Mucosa of descending colon (tissue), 3 donors: Measurements from ENCODE around the gene VAV1. TPM values are rescaled to one million over a fixed set of nuclear protein-coding genes. Genes with fewer than 3 reads are reported as not detected.

Experiments used
- ATAC-seq: fragments of 200-7000 bp; cut with Tn5 transposase; one replicate; pipeline ENCODE4 v1.9.1; 2020; ENCODE audit warnings: mild to moderate bottlenecking, moderate library complexity
- DNase-seq, 3 donors: peaks; one replicate each; pipeline ENCODE4 v3.0.0-alpha.2; 2020
- H3K36me3 ChIP-seq: fragments of 200-600 bp; one replicate; pipeline ENCODE4 v1.8.0; 2021; ENCODE audit warnings: low read depth, mild to moderate bottlenecking
- H3K4me1 ChIP-seq: fragments of 200-600 bp; one replicate; pipeline ENCODE4 v1.8.0; 2021; ENCODE audit warnings: low read depth, mild to moderate bottlenecking
- H3K4me3 ChIP-seq: fragments of 200-600 bp; one replicate; pipeline ENCODE4 v1.8.0; 2021; ENCODE audit warnings: mild to moderate bottlenecking
- H3K9me3 ChIP-seq: fragments of 200-600 bp; one replicate; pipeline ENCODE4 v1.8.0; 2021; ENCODE audit warnings: mild to moderate bottlenecking
- intact Hi-C, 2 donors: fragments of 100-400 bp; cut with DNase I in 1 of 2; cut with micrococcal nuclease in 1 of 2; formaldehyde crosslinking; loops; one replicate each; pipeline versions ENCODE4 v1.11.0 to v1.11.1; 2022; cut with DNase I, micrococcal nuclease
- total RNA-seq, 3 donors: library from RNA; stranded (reverse); fragmentation: NEBNext Ultra II Directional in 2 of 3; extraction: Animal tissue kit (Norgen Biotek cat#: 25700) in 2 of 3; gene quantifications; one replicate each; pipeline versions ENCODE4 v1.2.1 to v1.2.4, GENCODE V29; 2021 to 2023
- TF ChIP-seq, protein P1 (sequence below): fragments of 200-600 bp; IDR thresholded peaks from one replicate; pipeline ENCODE4 v1.8.0; 2022; ENCODE audit warnings: antibody characterized with exemption, mild to moderate bottlenecking
- donor health status: DM: no; HTN: no; CAD: no; lungs with moderate emphysema.
- donor health status: DM: no; HTN: no; CAD: no.
- donor health status: DM: no; HTN: yes; CAD: no.

VAV1 gene
- total RNA-seq, 3 donors from 2014 or later, result 6.0 to 12.3 (median 10.7) TPM

DNA sequence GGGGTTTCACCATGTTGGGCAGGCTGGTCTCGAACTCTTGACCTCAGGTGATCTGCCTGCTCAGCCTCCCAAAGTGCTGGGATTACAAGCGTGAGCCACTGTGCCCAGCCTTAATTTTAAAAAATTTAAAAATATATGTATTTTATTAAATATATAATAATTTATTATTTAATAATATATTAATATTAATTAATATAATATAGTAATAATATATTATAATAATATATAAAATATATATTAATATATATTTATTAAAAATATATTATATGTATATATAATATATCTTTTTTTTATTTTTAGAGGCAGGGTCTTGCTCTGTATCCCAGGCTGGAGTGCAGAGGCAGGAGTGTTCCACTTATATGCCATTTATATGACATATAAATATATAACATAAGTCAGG lies 61.9 kb downstream of the VAV1 start:
- Histone ChIP-seq H3K9me3 (no peaks in the 10 kb centered on the region), H3K4me1 (no peaks in the 10 kb centered on the region), H3K4me3 (no peak overlapping the region), H3K36me3 (no peaks in the 10 kb centered on the region)
- intact Hi-C loops, result no loop called here
- ATAC-seq (no peak), DNase-seq (no peak)
- TF ChIP-seq, protein P1, sequence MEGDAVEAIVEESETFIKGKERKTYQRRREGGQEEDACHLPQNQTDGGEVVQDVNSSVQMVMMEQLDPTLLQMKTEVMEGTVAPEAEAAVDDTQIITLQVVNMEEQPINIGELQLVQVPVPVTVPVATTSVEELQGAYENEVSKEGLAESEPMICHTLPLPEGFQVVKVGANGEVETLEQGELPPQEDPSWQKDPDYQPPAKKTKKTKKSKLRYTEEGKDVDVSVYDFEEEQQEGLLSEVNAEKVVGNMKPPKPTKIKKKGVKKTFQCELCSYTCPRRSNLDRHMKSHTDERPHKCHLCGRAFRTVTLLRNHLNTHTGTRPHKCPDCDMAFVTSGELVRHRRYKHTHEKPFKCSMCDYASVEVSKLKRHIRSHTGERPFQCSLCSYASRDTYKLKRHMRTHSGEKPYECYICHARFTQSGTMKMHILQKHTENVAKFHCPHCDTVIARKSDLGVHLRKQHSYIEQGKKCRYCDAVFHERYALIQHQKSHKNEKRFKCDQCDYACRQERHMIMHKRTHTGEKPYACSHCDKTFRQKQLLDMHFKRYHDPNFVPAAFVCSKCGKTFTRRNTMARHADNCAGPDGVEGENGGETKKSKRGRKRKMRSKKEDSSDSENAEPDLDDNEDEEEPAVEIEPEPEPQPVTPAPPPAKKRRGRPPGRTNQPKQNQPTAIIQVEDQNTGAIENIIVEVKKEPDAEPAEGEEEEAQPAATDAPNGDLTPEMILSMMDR, result no peak

DNA sequence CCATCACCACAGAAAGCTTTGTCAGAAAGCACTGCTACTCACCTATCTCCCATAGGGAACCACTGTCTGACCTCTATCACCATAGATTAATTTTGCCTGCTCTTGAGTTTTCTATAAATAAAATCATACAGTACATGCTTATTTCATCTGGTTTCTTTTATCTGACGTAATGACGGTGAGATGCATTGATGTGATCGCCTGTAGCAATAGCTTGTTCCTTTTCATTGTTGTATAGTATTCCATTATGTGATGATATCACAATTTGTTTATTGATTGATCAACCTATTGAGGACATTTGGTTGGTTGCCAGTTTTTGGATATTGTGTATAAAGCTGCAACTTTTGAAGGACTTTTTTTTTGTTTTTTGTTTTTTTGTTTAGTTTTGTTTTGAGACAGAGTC lies 63.0 kb downstream of the VAV1 start:
- no peak for DNase-seq
- no peak for ATAC-seq
- Histone ChIP-seq H3K4me1 (no peaks in the 10 kb centered on the region), H3K36me3 (no peaks in the 10 kb centered on the region), H3K9me3 (no peaks in the 10 kb centered on the region), H3K4me3 (no peak overlapping the region)
- intact Hi-C loops, result no loop called here
- TF ChIP-seq, protein P1, result no peak

DNA sequence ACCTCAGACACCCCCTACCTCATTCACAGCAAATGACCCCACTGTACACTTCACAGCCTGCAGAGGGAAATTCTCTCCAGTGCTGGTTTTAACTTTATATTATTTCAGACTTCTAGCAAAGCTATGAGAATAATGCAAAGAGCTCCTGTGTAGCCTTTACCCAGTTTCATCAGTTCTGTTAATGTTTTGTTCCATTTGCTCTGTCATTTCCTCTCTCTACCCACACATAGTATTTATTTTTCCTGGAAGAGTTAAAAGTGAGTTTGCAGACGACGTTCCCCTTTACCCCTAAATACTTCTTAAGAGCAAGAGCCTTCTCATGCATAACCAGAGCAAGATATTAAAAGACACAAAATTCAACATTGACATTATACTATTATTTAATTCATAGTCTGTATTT lies 65.0 kb downstream of the VAV1 start:
- intact Hi-C loops, result no loop called here
- Histone ChIP-seq H3K9me3 (no peaks in the 10 kb centered on the region), H3K36me3 (no peaks in the 10 kb centered on the region), H3K4me1 (no peaks in the 10 kb centered on the region), H3K4me3 (no peak overlapping the region)
- no peak for ATAC-seq
- TF ChIP-seq, protein P1, result no peak
- no peak for DNase-seq

DNA sequence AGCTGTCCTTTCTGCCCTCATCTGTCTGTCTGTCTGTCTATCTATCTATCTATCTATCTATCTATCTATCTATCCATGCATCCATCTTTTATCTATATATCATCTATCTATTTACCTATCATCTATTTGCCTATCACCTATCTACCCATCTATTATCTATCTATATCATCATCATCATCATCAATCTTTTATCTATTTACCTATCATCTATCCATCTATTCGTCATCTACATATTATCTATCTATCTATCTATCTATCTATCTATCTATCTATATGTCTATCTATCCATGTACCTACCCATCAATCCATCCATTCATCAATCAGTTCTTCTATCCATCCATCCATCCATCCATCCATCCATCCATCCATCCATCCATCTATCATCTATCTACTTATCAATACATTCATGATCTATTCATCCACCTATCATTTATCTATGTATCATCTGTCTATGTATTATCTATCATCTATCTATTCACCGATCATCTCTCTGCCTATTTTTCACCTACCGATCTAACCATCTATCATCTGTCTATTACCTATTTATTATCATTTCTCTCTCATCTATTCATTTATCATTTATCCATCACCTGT lies 65.7 kb downstream of the VAV1 start:
- H3K4me3 ChIP-seq, result no peak overlapping the region
- H3K4me1 ChIP-seq, result no peaks in the 10 kb centered on the region
- H3K9me3 ChIP-seq, result no peaks in the 10 kb centered on the region
- no peak for ATAC-seq
- TF ChIP-seq, protein P1, result no peak
- H3K36me3 ChIP-seq, result no peaks in the 10 kb centered on the region
- intact Hi-C loops, result no loop called here
- DNase-seq, result no peak

DNA sequence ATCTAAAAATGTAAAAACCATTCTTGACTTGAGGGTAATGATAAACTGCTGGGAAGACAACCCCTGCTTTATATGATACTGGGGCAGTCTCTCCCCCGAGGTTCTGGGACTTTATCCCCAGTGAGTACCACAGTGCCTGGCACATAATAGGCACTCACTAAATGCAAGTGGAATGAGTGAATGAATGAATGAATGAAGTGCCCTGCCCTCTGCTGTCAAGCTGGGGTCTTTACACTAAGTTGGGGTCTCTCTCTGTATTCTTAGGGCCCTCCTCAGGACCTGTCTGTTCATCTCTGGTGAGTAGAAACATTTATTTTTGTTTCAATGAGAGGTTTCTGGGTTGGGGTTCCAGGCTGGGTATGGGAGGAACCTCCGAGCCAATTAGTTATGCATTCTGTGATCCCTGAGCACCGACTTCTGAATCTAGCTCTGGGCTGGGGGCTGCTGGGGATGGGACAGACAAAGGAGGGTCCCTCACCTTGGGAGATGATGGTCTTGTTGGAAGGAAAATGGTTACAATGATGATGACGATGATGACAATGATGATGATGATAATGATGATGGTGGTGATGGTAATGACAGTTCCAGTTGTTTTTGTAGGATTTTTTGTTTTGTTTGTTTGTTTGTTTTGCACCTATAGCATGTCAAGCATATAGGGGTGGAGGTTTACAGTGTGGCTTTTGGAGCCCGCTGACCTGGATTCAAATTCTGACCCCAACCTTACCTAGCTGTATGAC lies 70.5 kb downstream of the VAV1 start:
- Histone ChIP-seq H3K36me3 (no peaks in the 10 kb centered on the region), H3K9me3 (no peaks in the 10 kb centered on the region), H3K4me1 (no peaks in the 10 kb centered on the region), H3K4me3 (no peak overlapping the region)
- no peak for ATAC-seq
- TF ChIP-seq, protein P1, result no peak
- intact Hi-C loops, result no loop called here
- DNase-seq, result no peak
